HepG2 (cell line): ENCODE data around the gene ATRIP.

Experiments used
- ATF4 ChIP-seq, 2 experiments: fragments of 450-650 bp in 1 of 2; sonication (generic) in 1 of 2; formaldehyde crosslinking; IDR thresholded peaks; 2 replicates each; pipeline versions ENCODE4 v1.5.0 to v1.8.0; 2020 to 2022; ENCODE audit warnings: mild to moderate bottlenecking in 1 of 2, missing genetic modification reagents in 1 of 2
- CCAR2 ChIP-seq: fragments of 200-400 bp; formaldehyde crosslinking; optimal IDR thresholded peaks from 2 replicates; pipeline ENCODE3; 2018; ENCODE audit warnings: low read depth, mild to moderate bottlenecking, low read length, moderate library complexity
- CTCF ChIP-seq: sonication (generic); formaldehyde crosslinking; IDR thresholded peaks from 2 replicates; pipeline ENCODE4 v1.5.0; 2020; ENCODE audit warnings: mild to moderate bottlenecking, missing genetic modification reagents, moderate library complexity
- EZH2 ChIP-seq: conservative IDR thresholded peaks from 2 replicates; pipeline ENCODE4 v1.6.1; 2012; ENCODE audit warnings: mild to moderate bottlenecking, low read depth, low read length, moderate library complexity
- GLMP ChIP-seq: sonication (generic); formaldehyde crosslinking; IDR thresholded peaks from 2 replicates; pipeline ENCODE4 v1.9.0; 2021; ENCODE audit warnings: missing genetic modification reagents, mild to moderate bottlenecking, borderline replicate concordance
- HDAC6 ChIP-seq: fragments of 200-600 bp; sonication (generic); IDR thresholded peaks from 2 replicates; pipeline ENCODE4 v1.7.0; 2017; ENCODE audit warnings: mild to moderate bottlenecking, antibody characterized with exemption, low read length, low read depth
- HOXA7 ChIP-seq: sonication (generic); formaldehyde crosslinking; IDR thresholded peaks from 2 replicates; pipeline ENCODE4 v1.8.1; 2022; ENCODE audit warnings: mild to moderate bottlenecking, missing genetic modification reagents, moderate library complexity
- HOXD1 ChIP-seq: sonication (generic); formaldehyde crosslinking; IDR thresholded peaks from 2 replicates; pipeline ENCODE4 v1.5.0; 2020; ENCODE audit warnings: missing genetic modification reagents
- MAX ChIP-seq: IDR thresholded peaks from 2 replicates; pipeline ENCODE4 v1.6.1; 2012; ENCODE audit warnings: inconsistent platforms
- RERE ChIP-seq: IDR thresholded peaks from 2 replicates; pipeline ENCODE4 v1.6.1; 2016; ENCODE audit warnings: low read depth, missing genetic modification reagents, missing compliant biosample characterization
- SIN3A ChIP-seq: IDR thresholded peaks from 2 replicates; pipeline ENCODE4 v1.6.1; 2011; ENCODE audit warnings: low read depth, mild to moderate bottlenecking, control low read depth, low read length, borderline replicate concordance
- TCF7L2 ChIP-seq: IDR thresholded peaks from 2 replicates; pipeline ENCODE4 v1.6.1; 2011; ENCODE audit warnings: mild to moderate bottlenecking, low read depth, low read length, moderate library complexity
- ZKSCAN8 ChIP-seq: IDR thresholded peaks from 2 replicates; pipeline ENCODE4 v1.6.1; 2016; ENCODE audit warnings: borderline replicate concordance, missing genetic modification reagents, missing compliant biosample characterization

- TF ChIP-seq SIN3A (no peak), CTCF (CRISPR knock-in tag) (no peak), GLMP (CRISPR knock-in tag) (no peak), HOXA7 (CRISPR knock-in tag) (no peak), RERE (CRISPR knock-in tag) (no peak), MAX (no peak), TCF7L2 (no peak), HOXD1 (no peak), EZH2 (no peak), CCAR2 (no peak), HDAC6 (no peak), ATF4 (CRISPR knock-in tag; IDR thresholded peaks at IDR 0.05) (no peak), ZKSCAN8 (CRISPR knock-in tag) (no peak)
Observed at GRCh38 chr3:48418651-48419050, 27.9 kb upstream of the ATRIP start.
